GM18511 (cell line): Measurements from ENCODE around the gene MVD.
A peak's percentile ranks its signal among the peaks of the same experiment; 100 is the strongest.

ENCODE experiments used
- ATAC-seq: cut with Tn5 transposase; IDR thresholded peaks from one replicate; pipeline ENCODE4 v1.9.1; 2021; ENCODE audit warnings: mild to moderate bottlenecking, moderate library complexity; ENCODE audit not compliant: unreplicated experiment

MVD gene

GRCh38 chr16:88656291-88656980 lies 6.5 kb downstream of the MVD start:
- no peak for ATAC-seq

- no peak for ATAC-seq
Measured at GRCh38 chr16:88655733-88656281, 7.1 kb downstream of the MVD start.

GRCh38 chr16:88655053-88655732 lies 7.7 kb downstream of the MVD start:
- ATAC-seq = no peak

- no peak for ATAC-seq
Measured at GRCh38 chr16:88654363-88655052, 8.4 kb downstream of the MVD start.

- no peak for ATAC-seq
Measured at GRCh38 chr16:88653596-88654362, 9.1 kb downstream of the MVD start.

- no peak for ATAC-seq
Measured at GRCh38 chr16:88653101-88653500, 9.8 kb downstream of the MVD start.

- ATAC-seq = no peak
Measured at GRCh38 chr16:88652762-88653063, 10.2 kb downstream of the MVD start.

- no peak for ATAC-seq
Measured at GRCh38 chr16:88651989-88652761, 10.7 kb downstream of the MVD start.

GRCh38 chr16:88651276-88651988 lies 11.5 kb downstream of the MVD start:
- peak; percentile 79 for ATAC-seq

- ATAC-seq = peak; percentile 81
Measured at GRCh38 chr16:88650749-88651275, 12.1 kb downstream of the MVD start, which contains the start of gene CYBA. TSS of gene CYBA (minus strand) at chr16:88651053. CDS start at chr16:88651013, 40 bp downstream.

GRCh38 chr16:88649924-88650748 lies 12.8 kb downstream of the MVD start:
- peak; percentile 17 for ATAC-seq

GRCh38 chr16:88649195-88649923 lies 13.5 kb downstream of the MVD start:
- ATAC-seq = no peak

GRCh38 chr16:88647178-88648070 lies 15.5 kb downstream of the MVD start:
- ATAC-seq = no peak

GRCh38 chr16:88646345-88647034 lies 16.4 kb downstream of the MVD start:
- no peak for ATAC-seq

GRCh38 chr16:88645941-88646340 lies 16.9 kb downstream of the MVD start:
- ATAC-seq = no peak

GRCh38 chr16:88645455-88645854 lies 17.4 kb downstream of the MVD start:
- ATAC-seq = no peak
